HG03521 (cell line): ENCODE measurements around the gene PRDM2.
A peak's percentile ranks its signal among the peaks of the same experiment; 100 is the strongest.
"Not testable (repeated sequence)": the region's sequence is repeated elsewhere in the genome, so short reads cannot be mapped to it uniquely, and the experiment has no call there.

Experiments
- ATAC-seq: cut with Tn5 transposase; IDR thresholded peaks from one replicate; pipeline ENCODE4 v1.9.1; 2021; ENCODE audit warnings: mild to moderate bottlenecking, moderate library complexity; ENCODE audit not compliant: unreplicated experiment

Gene PRDM2

GRCh38 chr1:13699936-13700520, at the start of gene PRDM2:
TSS of gene PRDM2 (plus strand) at chr1:13700188. CDS start at chr1:13715606, 15,418 bp downstream.
- peak; percentile 40 for ATAC-seq

- no peak for ATAC-seq
Measured at GRCh38 chr1:13651279-13651678, 48.7 kb upstream of the PRDM2 start.

GRCh38 chr1:13652238-13652637, 47.8 kb upstream of the PRDM2 start:
- no peak for ATAC-seq

GRCh38 chr1:13661539-13661938, 38.4 kb upstream of the PRDM2 start:
- ATAC-seq = no peak

GRCh38 chr1:13662493-13662892, 37.5 kb upstream of the PRDM2 start:
- ATAC-seq = no peak

GRCh38 chr1:13663969-13664368, 36.0 kb upstream of the PRDM2 start:
- no peak for ATAC-seq

GRCh38 chr1:13664451-13664850, 35.5 kb upstream of the PRDM2 start:
- ATAC-seq = no peak

GRCh38 chr1:13666317-13666716, 33.7 kb upstream of the PRDM2 start:
- ATAC-seq = no peak

- ATAC-seq = no peak
Measured at GRCh38 chr1:13667691-13668090, 32.3 kb upstream of the PRDM2 start.

- ATAC-seq = no peak
Measured at GRCh38 chr1:13674377-13674776, 25.6 kb upstream of the PRDM2 start.

- ATAC-seq = no peak
Measured at GRCh38 chr1:13675151-13675651, 24.8 kb upstream of the PRDM2 start.

- no peak for ATAC-seq
Measured at GRCh38 chr1:13677896-13678295, 22.1 kb upstream of the PRDM2 start.

GRCh38 chr1:13679651-13680050, 20.3 kb upstream of the PRDM2 start:
- no peak for ATAC-seq

GRCh38 chr1:13680609-13681008, 19.4 kb upstream of the PRDM2 start:
- not testable (repeated sequence) for ATAC-seq

GRCh38 chr1:13681921-13682320, 18.1 kb upstream of the PRDM2 start:
- ATAC-seq = no peak

- no peak for ATAC-seq
Measured at GRCh38 chr1:13682444-13682843, 17.5 kb upstream of the PRDM2 start.

GRCh38 chr1:13683206-13683605, 16.8 kb upstream of the PRDM2 start:
- ATAC-seq = no peak

GRCh38 chr1:13687151-13687715, 12.8 kb upstream of the PRDM2 start:
- ATAC-seq = no peak

GRCh38 chr1:13693094-13693493, 6.9 kb upstream of the PRDM2 start:
- not testable (repeated sequence) for ATAC-seq

GRCh38 chr1:13694886-13695684, 4.9 kb upstream of the PRDM2 start:
- ATAC-seq = no peak

- ATAC-seq = no peak
Measured at GRCh38 chr1:13697738-13698137, 2.2 kb upstream of the PRDM2 start.

- no peak for ATAC-seq
Measured at GRCh38 chr1:13699510-13699909, 478 bp upstream of the PRDM2 start.
